Activated CD8-positive, alpha-beta memory T cell treated with anti-CD3 and anti-CD28 coated beads, Interleukin-2, amount 50 U/mL, for 4 hours (primary cell): Measurements from ENCODE around the gene CCDC63.

Experiments
- DNase-seq: peaks from one replicate; pipeline ENCODE4 v3.0.0-alpha.2; 2020

Gene CCDC63

GRCh38 chr12:110846615-110847566, at the start of gene CCDC63:
CCDC63 (plus strand) TSS chr12:110846987; CDS start chr12:110852955, 5,968 bp downstream.
- DNase-seq: peak; percentile 29

GRCh38 chr12:110798461-110798860, 48.3 kb upstream of the CCDC63 start:
- no peak for DNase-seq

- DNase-seq: no peak
Observed at GRCh38 chr12:110802489-110802888, 44.3 kb upstream of the CCDC63 start.

GRCh38 chr12:110804406-110804805, 42.4 kb upstream of the CCDC63 start:
- DNase-seq: no peak

GRCh38 chr12:110807640-110808039, 39.1 kb upstream of the CCDC63 start:
- no peak for DNase-seq

GRCh38 chr12:110809149-110809548, 37.6 kb upstream of the CCDC63 start:
- DNase-seq: no peak

GRCh38 chr12:110811972-110812371, 34.8 kb upstream of the CCDC63 start:
- DNase-seq: no peak

GRCh38 chr12:110813285-110813684, 33.5 kb upstream of the CCDC63 start:
- DNase-seq: no peak

- DNase-seq: no peak
Observed at GRCh38 chr12:110813756-110814155, 33.0 kb upstream of the CCDC63 start.

GRCh38 chr12:110816248-110816647, 30.5 kb upstream of the CCDC63 start:
- no peak for DNase-seq

- DNase-seq: no peak
Observed at GRCh38 chr12:110816779-110817178, 30.0 kb upstream of the CCDC63 start.

- DNase-seq: no peak
Observed at GRCh38 chr12:110818511-110818910, 28.3 kb upstream of the CCDC63 start.

- DNase-seq: no peak
Observed at GRCh38 chr12:110819150-110819549, 27.6 kb upstream of the CCDC63 start.

GRCh38 chr12:110819646-110820045, 27.1 kb upstream of the CCDC63 start:
- no peak for DNase-seq

- no peak for DNase-seq
Observed at GRCh38 chr12:110821917-110822316, 24.9 kb upstream of the CCDC63 start.

- DNase-seq: no peak
Observed at GRCh38 chr12:110822821-110823415, 23.9 kb upstream of the CCDC63 start.

GRCh38 chr12:110824342-110824741, 22.4 kb upstream of the CCDC63 start:
- no peak for DNase-seq

GRCh38 chr12:110825530-110825929, 21.3 kb upstream of the CCDC63 start:
- no peak for DNase-seq

- DNase-seq: peak; percentile 78
Observed at GRCh38 chr12:110826592-110827200, 20.1 kb upstream of the CCDC63 start.

- DNase-seq: no peak
Observed at GRCh38 chr12:110829308-110829707, 17.5 kb upstream of the CCDC63 start.

GRCh38 chr12:110836291-110836690, 10.5 kb upstream of the CCDC63 start:
- no peak for DNase-seq

GRCh38 chr12:110841007-110841406, 5.8 kb upstream of the CCDC63 start:
- DNase-seq: no peak

GRCh38 chr12:110844131-110844530, 2.7 kb upstream of the CCDC63 start:
- DNase-seq: no peak
